HepG2 (cell line): ENCODE measurements around the gene FAM81B. TPM values are rescaled to one million over a fixed set of nuclear protein-coding genes. Genes with fewer than 3 reads are reported as not detected.

ENCODE experiments used
- ATAC-seq: fragments of 200-7000 bp; cut with Tn5 transposase; 3 replicates; pipeline ENCODE4 v1.9.1; 2020; ENCODE audit warnings: mild to moderate bottlenecking, moderate library complexity
- BruUV-seq: library from RNA; stranded (reverse); fragments of 400-500 nt; replicated peaks from 2 replicates; lab custom pipeline; 2021; lab: Mats Ljungman, UMichigan
- CTCF ChIA-PET: fragments of 300-600 bp; formaldehyde crosslinking; extraction: SDS; loops from one replicate; lab custom pipeline; 2021; ENCODE audit warnings: low total read pairs, inconsistent platforms, low intra/inter-chr PET ratio; lab: Yijun Ruan, JAX
- POLR2A ChIA-PET: fragments of 350-600 bp; sonication (Branson Sonifier 250); formaldehyde crosslinking; loops from one replicate; lab custom pipeline; 2020; ENCODE audit warnings: antibody characterized with exemption, inconsistent platforms; lab: Yijun Ruan, JAX
- DNase-seq: peaks from one replicate; pipeline ENCODE4 v3.0.0-alpha.2; 2015; ENCODE audit warnings: low spot score
- FAIRE-seq: peaks from 3 replicates; lab custom pipeline; 2011; peaks lifted over from hg19 to GRCh38; lab: Jason Lieb, UNC
- H2AFZ ChIP-seq: one replicate; pipeline ENCODE4 v1.6.1; 2011; ENCODE audit warnings: low read length, inconsistent platforms
- H3K27ac ChIP-seq: fragments of 300-600 bp; 3 replicates; pipeline ENCODE4 v1.8.0; 2011; ENCODE audit warnings: mixed run types, mild to moderate bottlenecking, mixed read lengths, low read length, inconsistent platforms; ENCODE audit not compliant: insufficient read depth; ENCODE audit errors: extremely low read length
- H3K27me3 ChIP-seq, 2 experiments: fragments of 200-600 bp in 1 of 2; 2 replicates in 1 of 2; 3 replicates in 1 of 2; pipeline versions ENCODE4 v1.6.0 to v1.8.0; 2011; ENCODE audit warnings: low read length in 2 of 2, mild to moderate bottlenecking in 2 of 2, moderate library complexity in 2 of 2, inconsistent platforms in 1 of 2; ENCODE audit not compliant: insufficient read depth in 2 of 2, control insufficient read depth in 1 of 2
- H3K36me3 ChIP-seq, 2 experiments: fragments of 200-600 bp in 1 of 2; replicated peaks in 1 of 2; 2 replicates in 1 of 2; 3 replicates in 1 of 2; pipeline versions ENCODE4 v1.5.1 to v1.8.0; 2011; ENCODE audit warnings: low read length in 2 of 2, inconsistent platforms in 1 of 2; ENCODE audit not compliant: insufficient read depth in 2 of 2, control insufficient read depth in 1 of 2
- H3K4me1 ChIP-seq: 2 replicates; pipeline ENCODE4 v1.5.1; 2012; ENCODE audit warnings: low read length, inconsistent platforms; ENCODE audit not compliant: insufficient read depth
- H3K4me2 ChIP-seq: 2 replicates; pipeline ENCODE4 v1.6.0; 2011; ENCODE audit warnings: low read depth, low read length, inconsistent platforms
- H3K4me3 ChIP-seq, 3 experiments: fragments of 200-600 bp in 1 of 3; sonication (generic), shearing (Covaris generic) in 1 of 3; replicated peaks in 1 of 3; 2 replicates each; pipeline ENCODE4 v1.5.1; 2011 to 2016; ENCODE audit warnings: low read length in 3 of 3, inconsistent platforms in 2 of 3, low read depth in 2 of 3, mild to moderate bottlenecking in 2 of 3, control low read depth in 1 of 3, mixed read lengths in 1 of 3; ENCODE audit not compliant: insufficient read depth in 1 of 3
- H3K79me2 ChIP-seq: one replicate; pipeline ENCODE4 v1.6.1; 2011; ENCODE audit warnings: low read length, inconsistent platforms; ENCODE audit not compliant: insufficient read depth
- H3K9ac ChIP-seq: 2 replicates; pipeline ENCODE4 v1.6.0; 2011; ENCODE audit warnings: mild to moderate bottlenecking, low read depth, low read length, inconsistent platforms; ENCODE audit not compliant: insufficient read depth
- H3K9me3 ChIP-seq: 2 replicates; pipeline ENCODE4 v1.5.1; 2012; ENCODE audit warnings: mild to moderate bottlenecking, low read length
- H4K20me1 ChIP-seq: 2 replicates; pipeline ENCODE4 v1.6.0; 2011; ENCODE audit warnings: inconsistent platforms, mild to moderate bottlenecking, low read length, moderate library complexity; ENCODE audit not compliant: insufficient read depth
- ATF7 ChIP-seq, 2 experiments: fragments of 450-650 bp in 1 of 2; sonication (generic) in 1 of 2; formaldehyde crosslinking in 1 of 2; IDR thresholded peaks; 2 replicates each; pipeline versions ENCODE4 v1.4.0 to v1.6.1; 2016 to 2020; ENCODE audit warnings: antibody characterized with exemption in 1 of 2, mild to moderate bottlenecking in 1 of 2, missing genetic modification reagents in 1 of 2
- EP300 ChIP-seq, 3 experiments: sonication (generic) in 1 of 3; formaldehyde crosslinking in 1 of 3; IDR thresholded peaks; 2 replicates each; pipeline versions ENCODE4 v1.5.1 to v1.6.1; 2011 to 2020; ENCODE audit warnings: low read depth in 2 of 3, low read length in 2 of 3, borderline replicate concordance in 1 of 3, improper control_type of control experiment in 1 of 3, mild to moderate bottlenecking in 1 of 3, missing genetic modification reagents in 1 of 3, moderate library complexity in 1 of 3
- FLYWCH1 ChIP-seq: sonication (generic); formaldehyde crosslinking; IDR thresholded peaks from 2 replicates; pipeline ENCODE4 v1.8.1; 2023; ENCODE audit warnings: mild to moderate bottlenecking, missing genetic modification reagents
- GZF1 ChIP-seq: sonication (generic); formaldehyde crosslinking; IDR thresholded peaks from 2 replicates; pipeline ENCODE4 v1.5.1; 2020; ENCODE audit warnings: mild to moderate bottlenecking, missing genetic modification reagents
- KLF15 ChIP-seq: sonication (generic); formaldehyde crosslinking; IDR thresholded peaks from 2 replicates; pipeline ENCODE4 v1.8.1; 2023; ENCODE audit warnings: borderline replicate concordance, mild to moderate bottlenecking, inconsistent platforms, missing genetic modification reagents, mixed read lengths
- NFIB ChIP-seq: sonication (generic); formaldehyde crosslinking; IDR thresholded peaks from 2 replicates; pipeline ENCODE4 v1.9.0; 2021; ENCODE audit warnings: missing genetic modification reagents, mild to moderate bottlenecking, borderline replicate concordance
- NPAS2 ChIP-seq: sonication (generic); formaldehyde crosslinking; IDR thresholded peaks from 2 replicates; pipeline ENCODE4 v1.8.0; 2022; ENCODE audit warnings: mild to moderate bottlenecking, missing genetic modification reagents, borderline replicate concordance
- RFX1 ChIP-seq: fragments of 450-650 bp; IDR thresholded peaks from 2 replicates; pipeline ENCODE4 v1.6.1; 2017
- RXRB ChIP-seq: IDR thresholded peaks from 2 replicates; pipeline ENCODE4 v1.6.1; 2016; ENCODE audit warnings: borderline replicate concordance, missing genetic modification reagents, missing compliant biosample characterization
- SIX4 ChIP-seq: sonication (generic); formaldehyde crosslinking; IDR thresholded peaks from 2 replicates; pipeline ENCODE4 v1.4.0; 2020; ENCODE audit warnings: missing genetic modification reagents
- SRY ChIP-seq: sonication (generic); formaldehyde crosslinking; IDR thresholded peaks from 2 replicates; pipeline ENCODE4 v1.8.0; 2022; ENCODE audit warnings: mild to moderate bottlenecking, missing genetic modification reagents
- ZC3H13 ChIP-seq: sonication (generic); formaldehyde crosslinking; IDR thresholded peaks from 2 replicates; pipeline ENCODE4 v1.8.1; 2023; ENCODE audit warnings: mild to moderate bottlenecking, missing genetic modification reagents, moderate library complexity
- ZFP37 ChIP-seq: sonication (generic); formaldehyde crosslinking; IDR thresholded peaks from 2 replicates; pipeline ENCODE4 v1.4.0; 2020; ENCODE audit warnings: missing genetic modification reagents, borderline replicate concordance
- ZNF136 ChIP-seq: sonication (generic); formaldehyde crosslinking; IDR thresholded peaks from 2 replicates; pipeline ENCODE4 v1.8.1; 2022; ENCODE audit warnings: low read depth, mild to moderate bottlenecking, moderate library complexity, missing genetic modification reagents
- ZNF678 ChIP-seq: sonication (generic); formaldehyde crosslinking; IDR thresholded peaks from 2 replicates; pipeline ENCODE4 v1.4.0; 2020; ENCODE audit warnings: mild to moderate bottlenecking, missing genetic modification reagents
- ZNF687 ChIP-seq: sonication (generic); formaldehyde crosslinking; IDR thresholded peaks from 2 replicates; pipeline ENCODE4 v1.5.1; 2020; ENCODE audit warnings: mild to moderate bottlenecking, missing genetic modification reagents, moderate library complexity
- ZNF782 ChIP-seq: sonication (generic); formaldehyde crosslinking; IDR thresholded peaks from 2 replicates; pipeline ENCODE4 v1.4.0; 2020; ENCODE audit warnings: missing genetic modification reagents, mild to moderate bottlenecking, borderline replicate concordance
- ZNF841 ChIP-seq: sonication (generic); formaldehyde crosslinking; IDR thresholded peaks from 2 replicates; pipeline ENCODE4 v1.8.1; 2023; ENCODE audit warnings: missing genetic modification reagents, borderline replicate concordance
- WGBS: methylation state at CpG from one replicate; pipeline ENCODE4 v1.1.6; 2017; ENCODE audit warnings: low lambda C conversion rate; 5-methylcytosine and 5-hydroxymethylcytosine counted together
- in situ Hi-C: cut with HindIII; loops from 2 replicates; pipeline ENCODE4 v1.10.0; 2017; ENCODE audit warnings: low pct_unique_long_range_greater_than_20kb; ENCODE audit not compliant: extremely low pct_ligation_motif_present
- intact Hi-C: fragments of 100-400 bp; cut with micrococcal nuclease; formaldehyde crosslinking; loops from one replicate; pipeline ENCODE4 v1.10.0; 2022; ENCODE audit not compliant: unreplicated experiment
- polyA plus RNA-seq, 8 experiments: library from polyadenylated mRNA; depleted of rRNA in 3 of 8; stranded (reverse) in 7 of 8; unstranded in 1 of 8; fragments of >200 nt; fragmentation: Illumina TruSeq in 4 of 8; extraction: Trizol in 4 of 8; gene quantifications; 2 replicates each; pipeline versions ENCODE4 v1.2.1 to v1.2.3, GENCODE V29; 2011 to 2016; ENCODE audit warnings: low read depth in 4 of 8, missing spikeins in 1 of 8, mixed read lengths in 1 of 8; ENCODE audit not compliant: insufficient read depth in 1 of 8
- total RNA-seq, 5 experiments: library from RNA; depleted of rRNA; stranded (reverse); fragments of >200 nt; fragmentation: Illumina TruSeq; extraction: Trizol; gene quantifications; 2 replicates each; pipeline ENCODE4 v1.2.3, GENCODE V29; 2016; ENCODE audit warnings: low read depth in 1 of 5

The FAM81B gene
- total and polyA plus RNA-seq, 2 of the 13 experiments (the other 11 are each of a cell fraction or from before 2014, with no cell fraction given), result not detected

DNA sequence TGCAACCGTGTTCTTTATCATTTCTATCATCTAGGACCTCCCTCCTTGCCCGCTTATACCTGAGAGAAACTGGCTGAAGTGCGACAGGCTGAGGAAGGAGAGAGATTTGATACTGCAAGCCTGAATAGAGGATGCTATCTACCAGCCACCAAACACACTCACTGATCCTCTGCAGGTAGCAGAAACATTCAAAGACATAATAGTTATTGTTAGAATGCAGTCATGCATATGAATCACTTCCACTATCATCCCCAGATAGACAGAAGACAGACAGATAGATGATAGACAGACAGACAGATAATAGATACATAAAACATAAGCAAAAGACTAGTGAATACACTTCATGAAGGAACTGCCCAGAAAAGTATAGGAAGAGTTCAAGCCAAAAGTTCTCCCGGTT lies 32.9 kb downstream of the FAM81B start:
- no peak overlapping the region for H2AFZ ChIP-seq
- H3K9ac ChIP-seq, result no peak overlapping the region
- no peaks in the 10 kb centered on the region for H3K36me3 ChIP-seq
- DNase-seq, result no peak
- intact Hi-C loops (no loop called here), in situ Hi-C loops (no loop called here)
- no peak for TF ChIP-seq GZF1 (CRISPR knock-in tag)
- no peak for TF ChIP-seq RXRB (CRISPR knock-in tag)
- TF ChIP-seq EP300 (IDR thresholded peaks at IDR 0.05; ENCODE audit: low read depth in 2 of 2, low read length in 2 of 2), result no peak
- no peak for TF ChIP-seq EP300 (CRISPR knock-in tag; IDR thresholded peaks at IDR 0.05; ENCODE audit: borderline replicate concordance)
- TF ChIP-seq ZNF782 (CRISPR knock-in tag), result no peak
- TF ChIP-seq SRY (CRISPR knock-in tag), result no peak
- no peak for TF ChIP-seq NFIB (CRISPR knock-in tag)
- no peak for TF ChIP-seq RFX1
- no peak for TF ChIP-seq ZNF136 (CRISPR knock-in tag)
- TF ChIP-seq ATF7 (IDR thresholded peaks at IDR 0.05), result no peak
- no peak for TF ChIP-seq ATF7 (CRISPR knock-in tag; IDR thresholded peaks at IDR 0.05)
- no peak for TF ChIP-seq SIX4 (CRISPR knock-in tag)
- no peak for TF ChIP-seq ZNF678 (CRISPR knock-in tag)
- TF ChIP-seq ZNF687 (CRISPR knock-in tag), result no peak
- no peak for TF ChIP-seq ZC3H13
- TF ChIP-seq NPAS2, result no peak
- TF ChIP-seq FLYWCH1 (CRISPR knock-in tag), result no peak
- no peak for TF ChIP-seq KLF15 (CRISPR knock-in tag)
- TF ChIP-seq ZNF841 (CRISPR knock-in tag), result no peak
- no peak for TF ChIP-seq ZFP37 (CRISPR knock-in tag)
- CTCF ChIA-PET, result no interaction called here
- H3K4me3 ChIP-seq, result no peak overlapping the region
- peaks cover 0 to 1% of the 10 kb centered on the region in 2 experiments; a peak in 1 of 5 replicates for H3K27me3 ChIP-seq
- H3K79me2 ChIP-seq, result no peaks in the 10 kb centered on the region
- no TSS peak for BruUV-seq
- no peak overlapping the region for H3K4me2 ChIP-seq
- H4K20me1 ChIP-seq, result no peaks in the 10 kb centered on the region
- no peaks in the 10 kb centered on the region for H3K9me3 ChIP-seq
- no peaks in the 10 kb centered on the region for H3K4me1 ChIP-seq
- no peak overlapping the region for H3K27ac ChIP-seq
- FAIRE-seq, result no peak
- WGBS, result 0% methylated on average over 4 of the region's 4 CpGs
- ATAC-seq, result no peak
- POLR2A ChIA-PET, result no interaction called here
